Umbilical cord (tissue), 2 donors: ENCODE measurements around the gene SNTG2. TPM values are rescaled to one million over a fixed set of nuclear protein-coding genes. Genes with fewer than 3 reads are reported as not detected.

Experiments
- DNase-seq: peaks from one replicate; pipeline ENCODE4 v3.0.0-alpha.2; 2015; ENCODE audit warnings: low spot score
- total RNA-seq: library from RNA; depleted of rRNA; stranded (reverse); fragments of >200 nt; gene quantifications from one replicate; pipeline ENCODE4 v1.2.3, GENCODE V29; 2014; ENCODE audit warnings: low replicate concordance; ENCODE audit not compliant: insufficient read depth

Gene SNTG2
- total RNA-seq, 1 donor from 2014 or later = not detected

DNA sequence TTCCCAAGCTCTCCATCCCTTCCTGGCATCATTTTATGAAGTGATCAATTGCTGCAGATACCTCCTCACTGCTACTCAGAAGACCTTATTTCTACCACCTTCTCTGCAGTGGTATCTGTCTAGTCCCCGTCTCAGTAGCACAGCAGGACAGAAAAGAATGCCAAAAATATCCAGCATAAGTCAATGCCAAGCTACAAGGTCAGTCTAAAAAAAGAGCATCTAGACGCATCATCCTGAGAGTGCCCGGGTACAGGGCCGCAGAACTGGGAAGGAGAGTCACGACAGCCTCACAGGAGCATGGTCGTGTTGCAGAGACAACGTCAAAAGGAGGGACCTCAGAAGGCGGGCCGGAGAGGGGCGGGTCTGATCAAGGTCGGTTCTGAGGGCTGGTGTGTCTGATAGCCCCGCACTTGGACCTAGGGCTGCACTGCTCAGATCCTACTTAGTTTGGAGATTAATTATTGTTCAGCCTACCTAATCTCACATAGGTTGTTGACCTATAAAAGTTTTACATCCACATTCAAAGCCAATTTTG, 24.3 kb upstream of the SNTG2 start:
- no peak for DNase-seq

DNA sequence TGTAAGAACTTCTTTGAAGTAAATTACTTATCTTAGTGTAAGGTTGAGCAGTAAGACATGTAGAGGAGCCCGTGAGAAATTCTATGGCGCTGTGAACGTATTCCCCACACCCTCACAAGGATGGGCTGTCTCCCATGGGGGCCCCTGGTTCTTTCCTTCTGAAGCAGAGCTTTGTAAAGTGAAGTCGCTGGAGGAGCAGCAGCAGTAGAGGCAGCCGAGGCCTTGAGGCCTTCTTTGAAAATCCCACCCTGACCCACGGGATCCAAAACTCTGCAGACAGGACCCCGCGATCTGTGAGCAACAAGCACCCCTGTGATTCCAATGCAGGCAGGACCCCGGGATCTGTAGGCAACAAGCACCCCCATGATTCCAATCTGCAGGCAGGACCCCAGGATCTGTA, 23.8 kb upstream of the SNTG2 start:
- DNase-seq = no peak

GRCh38 chr2:929011-929735, 21.5 kb upstream of the SNTG2 start:
- no peak for DNase-seq

DNA sequence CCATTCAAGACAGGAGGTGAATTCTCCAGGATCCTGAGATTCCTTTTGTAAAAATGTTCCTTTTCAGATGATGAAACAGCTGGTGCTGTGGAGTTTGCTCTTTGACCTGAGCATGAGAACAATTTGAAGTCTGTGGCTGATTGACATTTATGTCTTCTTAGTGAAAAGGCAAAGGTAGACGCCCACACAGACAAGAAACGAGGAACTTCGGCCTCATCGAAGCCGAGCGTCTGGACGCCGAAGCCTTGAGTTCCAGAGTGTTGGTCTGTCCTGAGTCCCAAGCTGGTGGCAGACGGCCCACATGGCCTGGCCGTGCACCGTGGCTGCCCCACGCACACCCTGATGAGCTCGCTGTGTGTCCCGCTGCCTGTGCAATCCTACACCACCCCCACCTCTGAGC, 20.7 kb upstream of the SNTG2 start:
- DNase-seq = no peak

DNA sequence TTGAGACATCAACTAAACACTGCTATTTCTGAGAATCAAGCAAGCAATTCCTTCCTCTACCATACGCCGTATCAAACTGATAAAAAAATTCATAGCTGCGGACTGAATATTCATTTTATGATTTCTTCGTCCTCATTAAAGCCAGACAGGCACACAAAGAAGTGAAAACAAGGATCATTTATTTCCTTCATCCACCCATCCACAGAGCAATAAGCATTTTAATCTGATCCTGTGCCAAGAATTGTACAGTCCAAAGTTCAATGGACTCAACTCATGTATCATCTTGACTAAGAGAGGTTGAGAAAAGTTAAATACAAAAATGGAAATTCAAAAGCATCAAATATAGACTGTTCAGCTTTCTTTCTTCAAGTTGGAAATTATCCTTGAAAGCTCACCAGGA, 19.7 kb upstream of the SNTG2 start:
- no peak for DNase-seq

- DNase-seq = no peak
Measured at GRCh38 chr2:932320-933115, 18.1 kb upstream of the SNTG2 start.

GRCh38 chr2:933734-934295, 16.8 kb upstream of the SNTG2 start:
- no peak for DNase-seq

DNA sequence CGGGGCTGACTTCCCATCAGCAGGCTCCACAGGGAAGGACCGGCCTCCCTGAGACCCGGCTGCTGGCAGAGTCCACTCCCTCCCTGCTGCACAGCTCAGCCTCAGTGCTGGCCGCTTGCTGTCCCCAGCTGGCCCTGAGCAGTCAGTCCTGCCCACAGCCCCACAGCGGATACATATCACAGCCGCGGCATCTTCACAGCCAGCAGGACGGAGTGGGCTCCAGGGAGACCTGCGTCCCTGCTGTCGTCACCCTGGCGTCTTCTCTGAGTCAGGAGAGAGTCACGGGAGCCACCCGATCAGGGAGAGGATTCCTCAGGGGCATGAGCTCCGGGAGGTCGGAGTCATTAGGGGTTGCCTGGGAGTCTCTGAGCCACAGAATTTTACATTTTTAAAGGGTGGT, 13.1 kb upstream of the SNTG2 start:
- DNase-seq = no peak

- no peak for DNase-seq
Measured at GRCh38 chr2:938181-939005, 12.3 kb upstream of the SNTG2 start.

DNA sequence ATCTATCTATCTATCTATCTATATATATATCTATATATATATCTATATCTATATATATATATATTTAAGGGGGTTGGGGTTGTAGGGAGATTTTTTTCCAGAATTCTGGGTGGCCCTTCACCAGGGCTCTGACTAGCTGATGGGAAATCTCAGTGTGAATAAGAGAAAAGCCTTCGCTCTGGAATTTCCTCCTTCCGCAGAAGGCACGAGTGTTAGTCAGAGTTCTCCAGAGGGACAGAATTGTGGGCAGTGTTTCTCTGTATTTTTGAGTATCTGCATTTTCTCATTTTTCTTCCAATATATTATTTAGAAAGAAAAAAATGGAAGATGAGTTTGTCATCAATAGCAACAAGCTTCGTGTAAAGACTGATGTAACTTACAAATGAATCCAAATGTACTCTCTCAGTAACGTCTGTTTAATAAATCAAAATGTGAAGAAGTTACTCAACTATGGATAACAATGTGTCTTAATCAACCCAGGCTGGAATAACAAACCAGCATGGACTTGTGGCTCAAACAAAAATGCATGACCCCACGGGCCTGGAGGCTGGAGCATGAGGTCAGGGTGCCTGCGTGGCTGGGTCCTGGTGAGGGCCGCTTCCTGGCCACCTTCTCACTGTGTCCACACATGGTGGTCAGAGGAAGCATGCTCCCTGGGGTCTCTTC, 10.6 kb upstream of the SNTG2 start:
- DNase-seq = no peak

DNA sequence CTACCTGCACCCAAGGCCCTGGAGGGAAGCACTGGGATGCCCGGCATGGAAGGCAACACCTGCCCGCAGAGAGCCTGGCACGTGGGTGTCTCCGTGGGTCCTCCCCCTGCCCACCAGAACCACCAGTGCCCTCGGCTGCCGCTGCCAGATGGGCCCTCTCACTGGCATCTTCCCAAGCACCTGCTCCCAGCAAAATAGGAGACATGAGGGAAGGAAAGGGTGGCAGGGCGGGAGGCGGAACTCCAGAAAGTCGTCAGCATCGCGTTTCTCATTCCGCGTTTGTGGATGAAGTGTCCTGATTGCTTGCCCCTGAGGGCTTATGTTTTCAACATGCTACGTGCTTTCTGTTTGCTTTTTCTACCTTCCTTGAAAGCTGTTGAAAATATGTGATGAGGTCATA, 8.8 kb upstream of the SNTG2 start:
- DNase-seq = no peak

- no peak for DNase-seq
Measured at GRCh38 chr2:942775-943460, 7.7 kb upstream of the SNTG2 start.

- no peak for DNase-seq
Measured at GRCh38 chr2:943461-943797, 7.2 kb upstream of the SNTG2 start.

DNA sequence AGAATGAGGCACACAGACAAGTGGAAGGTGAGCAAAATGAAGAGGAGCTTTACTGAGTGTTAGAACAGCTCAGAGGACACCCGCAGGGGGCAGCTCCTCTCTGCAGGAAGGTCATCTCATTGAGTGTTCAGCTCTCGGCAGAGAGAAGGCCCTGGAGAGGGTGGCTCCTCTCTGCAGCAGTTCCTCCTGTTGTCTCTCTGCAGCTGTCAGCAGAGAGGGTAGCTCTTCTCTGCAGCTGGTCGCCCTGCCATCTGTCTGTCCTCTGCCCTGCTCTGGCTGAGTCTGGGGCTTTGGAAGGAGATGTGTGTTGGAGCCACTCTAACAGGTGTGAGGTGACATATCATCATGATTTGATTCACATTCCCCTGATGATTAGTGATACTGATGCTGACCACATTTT, 6.8 kb upstream of the SNTG2 start:
- DNase-seq = no peak

DNA sequence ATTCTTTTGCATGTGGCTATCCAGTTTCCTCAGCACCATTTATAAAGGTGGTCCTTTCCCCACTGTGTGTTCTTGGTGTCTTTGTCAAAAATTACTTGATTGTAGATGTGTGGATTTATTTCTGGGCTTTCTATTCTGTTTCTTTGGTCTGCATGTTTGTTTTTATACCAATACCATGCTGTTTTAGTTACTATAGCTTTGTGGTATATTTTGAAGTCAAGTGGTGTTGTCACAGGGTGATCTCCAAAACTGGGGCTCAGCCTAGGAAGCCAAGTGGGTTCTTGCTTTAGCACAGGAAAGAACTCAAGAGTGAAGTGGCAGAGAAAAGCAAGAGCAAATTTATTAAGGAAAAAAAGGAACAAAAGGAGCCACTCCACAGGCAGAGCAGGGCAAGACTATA, 6.0 kb upstream of the SNTG2 start:
- no peak for DNase-seq

DNA sequence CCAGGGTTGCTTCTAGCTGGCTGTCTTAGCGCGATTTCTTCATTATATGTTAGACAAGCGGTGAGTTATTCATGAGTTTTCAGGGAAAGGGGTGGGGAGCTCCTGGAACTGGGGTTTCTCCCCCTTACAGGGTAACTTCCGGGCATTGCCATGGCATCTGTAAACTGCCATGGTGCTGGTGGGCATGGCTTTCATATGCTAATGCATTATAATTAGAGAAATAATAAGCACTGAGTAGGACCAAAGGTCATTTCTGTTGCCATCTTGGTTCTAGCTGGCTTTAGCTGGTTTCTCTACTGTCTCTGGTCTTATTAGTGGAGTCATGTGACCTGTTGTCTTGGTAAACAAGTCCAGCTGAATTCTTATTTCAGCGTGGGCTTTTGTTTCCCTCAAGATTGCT, 5.5 kb upstream of the SNTG2 start:
- no peak for DNase-seq

DNA sequence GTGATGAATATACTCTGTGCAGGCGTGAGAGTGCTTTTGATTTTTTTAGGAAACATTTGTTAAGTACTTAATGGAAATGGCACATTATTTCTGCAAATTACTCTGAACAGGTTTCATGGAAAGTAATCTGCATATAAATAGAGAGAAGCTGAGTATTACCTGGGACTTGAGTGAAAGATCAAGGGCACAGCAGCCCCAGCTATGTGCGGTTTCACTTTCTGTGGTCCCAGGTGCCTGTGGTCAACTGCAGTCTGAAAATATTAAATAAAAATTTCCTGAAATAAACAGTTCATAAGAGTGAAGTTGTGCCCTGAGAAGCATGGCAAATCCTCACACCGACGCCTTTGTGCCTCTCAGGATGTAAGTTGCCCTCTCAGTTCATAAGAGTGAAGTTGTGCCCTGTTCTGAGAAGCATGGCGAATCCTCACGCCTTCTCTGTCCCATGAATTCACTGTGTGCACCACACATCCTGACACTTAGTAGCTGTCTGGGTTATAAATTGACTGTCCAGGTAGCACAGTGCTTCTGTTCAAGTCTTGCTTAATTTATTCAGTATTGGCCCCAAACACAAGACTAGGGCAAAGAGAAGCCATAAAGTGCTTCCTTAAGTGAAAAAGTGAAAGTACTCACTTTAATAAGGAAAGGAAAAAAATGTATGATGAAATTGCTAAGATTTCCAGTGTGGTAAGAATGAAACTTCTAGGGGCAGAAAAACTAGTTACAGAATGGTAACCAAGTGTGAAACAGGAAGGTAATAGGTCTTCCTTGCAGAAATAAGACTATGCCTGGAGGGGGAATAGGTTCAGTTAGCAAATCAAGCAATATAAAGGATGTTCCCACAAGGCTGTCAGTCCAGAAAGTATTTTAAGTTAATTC, 4.3 kb upstream of the SNTG2 start:
- DNase-seq = no peak

GRCh38 chr2:949384-950079, 1.1 kb upstream of the SNTG2 start:
- DNase-seq = no peak
